Spleen (tissue), 7 donors: ENCODE data around the gene IL22RA2.

Experiments
- POLR2A ChIP-seq, 3 donors: fragments of 450-650 bp; IDR thresholded peaks; one replicate each; pipeline ENCODE4 v1.5.1; 2017; ENCODE audit warnings: antibody characterized with exemption in 3 of 3, mild to moderate bottlenecking in 1 of 3
- POLR2AphosphoS5 ChIP-seq, 3 donors: sonication (generic); formaldehyde crosslinking; IDR thresholded peaks; one replicate each; pipeline ENCODE4 v1.5.1; 2017; ENCODE audit warnings: antibody characterized with exemption in 3 of 3
- TF ChIP-seq, protein P1 (sequence below), 11 experiments: fragments of 200-600 bp in 7 of 11; fragments of 450-650 bp in 4 of 11; sonication (generic) in 4 of 11; IDR thresholded peaks in 8 of 11; conservative IDR thresholded peaks in 3 of 11; 1 replicate in 7 of 11; 2 replicates in 4 of 11; pipeline versions ENCODE4 v1.4.0 to v1.8.0; 2016 to 2021; ENCODE audit warnings: antibody characterized with exemption in 11 of 11, inconsistent platforms in 4 of 11, mild to moderate bottlenecking in 1 of 11
- donor health status: DM: no; HTN: no; CAD: no; lungs with moderate emphysema.
- donor health status: DM: no; HTN: no; CAD: no.
- donor health status: DM: no; HTN: no; CAD: no.

- TF ChIP-seq, protein P1, sequence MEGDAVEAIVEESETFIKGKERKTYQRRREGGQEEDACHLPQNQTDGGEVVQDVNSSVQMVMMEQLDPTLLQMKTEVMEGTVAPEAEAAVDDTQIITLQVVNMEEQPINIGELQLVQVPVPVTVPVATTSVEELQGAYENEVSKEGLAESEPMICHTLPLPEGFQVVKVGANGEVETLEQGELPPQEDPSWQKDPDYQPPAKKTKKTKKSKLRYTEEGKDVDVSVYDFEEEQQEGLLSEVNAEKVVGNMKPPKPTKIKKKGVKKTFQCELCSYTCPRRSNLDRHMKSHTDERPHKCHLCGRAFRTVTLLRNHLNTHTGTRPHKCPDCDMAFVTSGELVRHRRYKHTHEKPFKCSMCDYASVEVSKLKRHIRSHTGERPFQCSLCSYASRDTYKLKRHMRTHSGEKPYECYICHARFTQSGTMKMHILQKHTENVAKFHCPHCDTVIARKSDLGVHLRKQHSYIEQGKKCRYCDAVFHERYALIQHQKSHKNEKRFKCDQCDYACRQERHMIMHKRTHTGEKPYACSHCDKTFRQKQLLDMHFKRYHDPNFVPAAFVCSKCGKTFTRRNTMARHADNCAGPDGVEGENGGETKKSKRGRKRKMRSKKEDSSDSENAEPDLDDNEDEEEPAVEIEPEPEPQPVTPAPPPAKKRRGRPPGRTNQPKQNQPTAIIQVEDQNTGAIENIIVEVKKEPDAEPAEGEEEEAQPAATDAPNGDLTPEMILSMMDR (IDR thresholded peaks at IDR 0.05 in 8 of 11, conservative IDR thresholded peaks at IDR 0.05 in 3 of 11) = no peak
- no peak for TF ChIP-seq POLR2A (IDR thresholded peaks at IDR 0.05)
- no peak for TF ChIP-seq POLR2AphosphoS5 (IDR thresholded peaks at IDR 0.05)
Observed at GRCh38 chr6:137161949-137162348, 11.5 kb downstream of the IL22RA2 start.
